ENCODE measurements around the gene ZNF423. TPM values are rescaled to one million over a fixed set of nuclear protein-coding genes. Genes with fewer than 3 reads are reported as not detected.

ZNF423 gene
- total and polyA plus RNA-seq, 2 experiments from 2014 or later: 0.43 to 0.49 TPM

DNA sequence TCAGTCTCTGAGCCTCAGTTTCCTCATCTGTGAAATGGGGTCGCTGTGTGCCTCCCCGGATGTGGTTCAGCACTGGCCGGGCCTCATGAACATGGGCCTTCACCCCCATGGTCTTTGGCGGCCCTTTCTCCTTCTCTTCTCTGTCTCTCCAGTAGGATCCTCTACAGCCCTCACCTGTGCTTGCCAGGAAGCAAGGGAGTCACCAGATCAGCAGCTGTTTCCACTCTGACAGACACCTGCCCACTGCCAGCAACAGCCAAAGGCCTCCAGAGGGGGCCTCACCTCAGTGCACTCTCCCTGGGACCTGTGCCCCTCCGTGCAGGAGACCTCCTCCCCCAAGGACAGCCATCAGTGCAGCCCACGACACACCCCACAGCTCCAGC lies 392.9 kb downstream of the ZNF423 start:
- 24 to 28% methylated on average over 6 of the region's 6 CpGs for WGBS, 2 experiments (ENCODE audit: low coverage in 1 of 2, low lambda C conversion rate in 2 of 2, missing lambda C conversion rate in 2 of 2)
- no peak for TF ChIP-seq EZH2phosphoT487 (IDR thresholded peaks at IDR 0.05; ENCODE audit: insufficient read depth, low read depth)
- TF ChIP-seq EZH2 (IDR thresholded peaks at IDR 0.05; ENCODE audit: insufficient read depth, poor library complexity, severe bottlenecking): no peak
- in situ Hi-C loops (cut with MboI): no loop called here
- Histone ChIP-seq H3F3A (ENCODE audit: insufficient read depth) (no peaks in the 10 kb centered on the region), H3K9me2 (ENCODE audit: insufficient read depth) (no peaks in the 10 kb centered on the region), H3K27me3 (replicated peaks; ENCODE audit: insufficient read depth) (peaks cover 5% of the 10 kb centered on the region), H3K4me3 (no peak overlapping the region), H3K9me3 (ENCODE audit: low read depth) (no peaks in the 10 kb centered on the region), H3K4me1 (ENCODE audit: insufficient read depth) (no peaks in the 10 kb centered on the region), H2AFZ (no peak overlapping the region), H3K27ac (no peak overlapping the region), H3K4me2 (ENCODE audit: unreplicated experiment) (no peak overlapping the region), H4K20me1 (ENCODE audit: insufficient read depth) (no peaks in the 10 kb centered on the region), H3K9ac (no peak overlapping the region), H3K36me3 (ENCODE audit: low read depth) (no peaks in the 10 kb centered on the region), H3K79me2 (ENCODE audit: insufficient read depth) (no peaks in the 10 kb centered on the region)
- DNase-seq: no peak

DNA sequence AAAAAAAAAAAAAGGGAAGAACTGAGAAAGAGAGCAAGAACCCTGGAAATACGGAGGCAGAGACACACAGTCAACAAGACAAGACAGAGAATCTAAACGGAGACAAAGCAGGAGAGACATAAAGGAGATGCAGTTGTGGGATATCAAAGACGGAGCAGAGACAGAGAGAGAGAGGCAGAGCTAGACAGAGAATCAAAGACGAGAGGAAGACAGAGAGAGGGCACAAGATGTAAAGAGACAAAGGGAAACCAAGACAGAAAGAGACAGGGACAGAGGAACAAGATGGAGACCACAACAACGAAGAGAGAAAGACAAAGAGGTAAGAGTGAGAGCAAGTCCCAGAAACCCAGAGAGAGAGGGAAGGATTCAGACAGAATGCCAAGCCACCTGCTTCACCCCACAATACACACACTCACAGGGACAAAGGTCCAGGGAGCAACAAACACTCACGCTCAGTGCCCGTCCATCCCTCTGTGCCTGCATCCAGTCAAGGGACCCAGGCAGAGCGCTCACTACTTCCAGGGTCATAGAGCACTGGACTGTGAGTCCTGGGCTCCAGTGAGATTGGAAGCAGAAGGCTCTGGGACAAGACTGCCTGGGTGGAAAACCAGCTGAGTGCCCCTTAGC lies 393.4 kb downstream of the ZNF423 start:
- Histone ChIP-seq H3K9ac (no peak overlapping the region), H3F3A (ENCODE audit: insufficient read depth) (no peaks in the 10 kb centered on the region), H3K27ac (no peak overlapping the region), H3K4me2 (ENCODE audit: unreplicated experiment) (no peak overlapping the region), H3K4me1 (ENCODE audit: insufficient read depth) (no peaks in the 10 kb centered on the region), H3K9me2 (ENCODE audit: insufficient read depth) (no peaks in the 10 kb centered on the region), H2AFZ (no peak overlapping the region), H3K9me3 (ENCODE audit: low read depth) (no peaks in the 10 kb centered on the region), H3K36me3 (ENCODE audit: low read depth) (no peaks in the 10 kb centered on the region), H3K4me3 (no peak overlapping the region), H3K27me3 (replicated peaks; ENCODE audit: insufficient read depth) (peaks cover 5% of the 10 kb centered on the region), H4K20me1 (ENCODE audit: insufficient read depth) (no peaks in the 10 kb centered on the region), H3K79me2 (ENCODE audit: insufficient read depth) (no peaks in the 10 kb centered on the region)
- DNase-seq: no peak
- in situ Hi-C loops (cut with MboI): no loop called here
- no peak for TF ChIP-seq EZH2phosphoT487 (IDR thresholded peaks at IDR 0.05; ENCODE audit: insufficient read depth, low read depth)
- no peak for TF ChIP-seq EZH2 (IDR thresholded peaks at IDR 0.05; ENCODE audit: insufficient read depth, poor library complexity, severe bottlenecking)
- WGBS, 2 experiments (ENCODE audit: low coverage in 1 of 2, low lambda C conversion rate in 2 of 2, missing lambda C conversion rate in 2 of 2): 57 to 63% methylated on average over 8 of the region's 8 CpGs

DNA sequence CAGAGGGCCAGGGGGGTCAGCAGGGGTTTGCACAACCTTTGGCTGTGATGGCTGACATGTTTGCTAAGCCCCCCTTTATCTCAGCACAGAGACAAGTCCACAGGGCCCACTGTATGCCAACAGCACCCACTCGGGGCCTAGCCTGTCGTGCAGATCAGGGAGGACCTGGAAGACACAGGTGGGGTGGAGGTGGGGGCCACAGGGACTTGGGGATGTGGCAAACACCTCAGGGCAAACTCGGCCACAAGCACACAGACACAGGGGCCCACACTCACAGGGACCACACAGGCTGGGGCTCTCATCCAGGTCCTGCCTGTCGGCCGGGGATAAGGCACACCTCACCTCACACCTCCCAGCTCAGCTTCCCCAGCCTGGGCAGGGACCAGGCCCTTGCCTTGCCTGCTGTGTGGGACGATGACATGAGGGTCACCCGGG lies 394.4 kb downstream of the ZNF423 start:
- WGBS, 2 experiments (ENCODE audit: low coverage in 1 of 2, low lambda C conversion rate in 2 of 2, missing lambda C conversion rate in 2 of 2): 46 to 54% methylated on average over 3 to 7 of the region's 7 CpGs
- no peak overlapping the region for H2AFZ ChIP-seq
- TF ChIP-seq EZH2 (IDR thresholded peaks at IDR 0.05; ENCODE audit: insufficient read depth, poor library complexity, severe bottlenecking) (no peak), EZH2phosphoT487 (IDR thresholded peaks at IDR 0.05; ENCODE audit: insufficient read depth, low read depth) (no peak)
- H4K20me1 ChIP-seq (ENCODE audit: insufficient read depth): no peaks in the 10 kb centered on the region
- H3K4me2 ChIP-seq (ENCODE audit: unreplicated experiment): no peak overlapping the region
- H3K36me3 ChIP-seq (ENCODE audit: low read depth): no peaks in the 10 kb centered on the region
- no peaks in the 10 kb centered on the region for H3K79me2 ChIP-seq (ENCODE audit: insufficient read depth)
- H3K9ac ChIP-seq: no peak overlapping the region
- no peaks in the 10 kb centered on the region for H3K4me1 ChIP-seq (ENCODE audit: insufficient read depth)
- in situ Hi-C loops (cut with MboI): no loop called here
- no peak overlapping the region for H3K4me3 ChIP-seq
- H3K27ac ChIP-seq: no peak overlapping the region
- DNase-seq: no peak
- H3K27me3 ChIP-seq (replicated peaks; ENCODE audit: insufficient read depth): peaks cover 5% of the 10 kb centered on the region
- H3F3A ChIP-seq (ENCODE audit: insufficient read depth): no peaks in the 10 kb centered on the region
- H3K9me3 ChIP-seq (ENCODE audit: low read depth): no peaks in the 10 kb centered on the region
- no peaks in the 10 kb centered on the region for H3K9me2 ChIP-seq (ENCODE audit: insufficient read depth)

DNA sequence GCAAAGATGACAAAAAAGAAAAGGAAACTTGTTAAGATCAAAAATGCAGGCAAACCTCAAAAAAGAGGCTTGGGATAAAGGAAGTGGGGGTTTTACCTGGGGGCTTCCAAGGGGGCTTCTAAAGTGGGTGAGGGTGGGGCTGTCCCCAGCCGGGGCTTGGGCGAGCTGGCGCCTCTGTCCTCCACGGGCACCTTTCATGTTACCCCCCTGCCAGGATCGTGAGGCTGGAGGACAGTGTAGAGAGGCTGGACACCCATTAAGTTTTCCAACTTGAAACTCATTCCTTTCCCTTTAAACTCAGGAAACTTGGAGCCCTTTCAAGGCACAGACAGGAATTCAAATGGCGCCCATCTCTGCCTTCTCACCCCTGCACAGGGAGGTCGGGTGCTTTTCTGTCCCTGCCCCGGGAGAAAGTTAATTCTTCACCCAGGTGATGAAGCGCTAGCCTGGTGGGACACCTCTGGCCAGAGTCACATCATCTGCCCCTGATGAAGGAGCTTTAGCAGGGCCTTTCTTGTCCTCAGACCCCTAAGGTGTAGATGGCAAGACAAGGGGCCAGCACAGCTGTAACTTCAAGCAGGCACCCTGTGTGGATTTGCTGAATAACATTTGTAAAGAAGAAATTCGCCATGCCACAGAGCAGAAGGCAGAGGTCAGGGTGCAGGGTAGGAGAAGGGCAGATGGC lies 395.0 kb downstream of the ZNF423 start:
- Histone ChIP-seq H3K36me3 (ENCODE audit: low read depth) (no peaks in the 10 kb centered on the region), H3K4me2 (ENCODE audit: unreplicated experiment) (no peak overlapping the region), H3K9me2 (ENCODE audit: insufficient read depth) (no peaks in the 10 kb centered on the region), H3K27me3 (replicated peaks; ENCODE audit: insufficient read depth) (peaks cover 5% of the 10 kb centered on the region), H3K4me3 (no peak overlapping the region), H3K9ac (no peak overlapping the region), H2AFZ (no peak overlapping the region), H3F3A (ENCODE audit: insufficient read depth) (no peaks in the 10 kb centered on the region), H3K4me1 (ENCODE audit: insufficient read depth) (no peaks in the 10 kb centered on the region), H3K9me3 (ENCODE audit: low read depth) (no peaks in the 10 kb centered on the region), H3K79me2 (ENCODE audit: insufficient read depth) (no peaks in the 10 kb centered on the region), H4K20me1 (ENCODE audit: insufficient read depth) (no peaks in the 10 kb centered on the region), H3K27ac (no peak overlapping the region)
- no peak for DNase-seq
- WGBS, 2 experiments (ENCODE audit: low coverage in 1 of 2, low lambda C conversion rate in 2 of 2, missing lambda C conversion rate in 2 of 2): 42 to 45% methylated on average over 10 of the region's 10 CpGs
- TF ChIP-seq EZH2 (IDR thresholded peaks at IDR 0.05; ENCODE audit: insufficient read depth, poor library complexity, severe bottlenecking): no peak
- no peak for TF ChIP-seq EZH2phosphoT487 (IDR thresholded peaks at IDR 0.05; ENCODE audit: insufficient read depth, low read depth)
- in situ Hi-C loops (cut with MboI): no loop called here

Data from GM23248 (cell line).